Activated T-cell treated with anti-CD3 and anti-CD28 coated beads, Interleukin-2, amount 50 U/mL, for 24 hours (primary cell): Measurements from ENCODE around the gene PCDH8.

Source experiments
- DNase-seq: peaks from one replicate; pipeline ENCODE4 v3.0.0-alpha.2; 2020
- H3K27ac Mint-ChIP-seq: 2 replicates; pipeline ENCODE4 v1.8.0; 2020; ENCODE audit warnings: mild to moderate bottlenecking, mixed read lengths
- H3K27me3 Mint-ChIP-seq: 2 replicates; pipeline ENCODE4 v1.8.0; 2020; ENCODE audit warnings: mixed read lengths
- H3K36me3 Mint-ChIP-seq: 2 replicates; pipeline ENCODE4 v1.8.0; 2020; ENCODE audit warnings: low read depth, mixed read lengths
- H3K4me1 Mint-ChIP-seq: 2 replicates; pipeline ENCODE4 v1.8.0; 2020; ENCODE audit warnings: low read depth, mixed read lengths
- H3K4me3 Mint-ChIP-seq: 2 replicates; pipeline ENCODE4 v1.8.0; 2020; ENCODE audit warnings: mild to moderate bottlenecking, moderate library complexity, mixed read lengths
- H3K9me3 Mint-ChIP-seq: 2 replicates; pipeline ENCODE4 v1.8.0; 2020; ENCODE audit warnings: mixed read lengths

PCDH8 gene, protein sequence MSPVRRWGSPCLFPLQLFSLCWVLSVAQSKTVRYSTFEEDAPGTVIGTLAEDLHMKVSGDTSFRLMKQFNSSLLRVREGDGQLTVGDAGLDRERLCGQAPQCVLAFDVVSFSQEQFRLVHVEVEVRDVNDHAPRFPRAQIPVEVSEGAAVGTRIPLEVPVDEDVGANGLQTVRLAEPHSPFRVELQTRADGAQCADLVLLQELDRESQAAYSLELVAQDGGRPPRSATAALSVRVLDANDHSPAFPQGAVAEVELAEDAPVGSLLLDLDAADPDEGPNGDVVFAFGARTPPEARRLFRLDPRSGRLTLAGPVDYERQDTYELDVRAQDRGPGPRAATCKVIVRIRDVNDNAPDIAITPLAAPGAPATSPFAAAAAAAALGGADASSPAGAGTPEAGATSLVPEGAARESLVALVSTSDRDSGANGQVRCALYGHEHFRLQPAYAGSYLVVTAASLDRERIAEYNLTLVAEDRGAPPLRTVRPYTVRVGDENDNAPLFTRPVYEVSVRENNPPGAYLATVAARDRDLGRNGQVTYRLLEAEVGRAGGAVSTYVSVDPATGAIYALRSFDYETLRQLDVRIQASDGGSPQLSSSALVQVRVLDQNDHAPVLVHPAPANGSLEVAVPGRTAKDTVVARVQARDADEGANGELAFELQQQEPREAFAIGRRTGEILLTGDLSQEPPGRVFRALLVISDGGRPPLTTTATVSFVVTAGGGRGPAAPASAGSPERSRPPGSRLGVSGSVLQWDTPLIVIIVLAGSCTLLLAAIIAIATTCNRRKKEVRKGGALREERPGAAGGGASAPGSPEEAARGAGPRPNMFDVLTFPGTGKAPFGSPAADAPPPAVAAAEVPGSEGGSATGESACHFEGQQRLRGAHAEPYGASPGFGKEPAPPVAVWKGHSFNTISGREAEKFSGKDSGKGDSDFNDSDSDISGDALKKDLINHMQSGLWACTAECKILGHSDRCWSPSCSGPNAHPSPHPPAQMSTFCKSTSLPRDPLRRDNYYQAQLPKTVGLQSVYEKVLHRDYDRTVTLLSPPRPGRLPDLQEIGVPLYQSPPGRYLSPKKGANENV

DNA sequence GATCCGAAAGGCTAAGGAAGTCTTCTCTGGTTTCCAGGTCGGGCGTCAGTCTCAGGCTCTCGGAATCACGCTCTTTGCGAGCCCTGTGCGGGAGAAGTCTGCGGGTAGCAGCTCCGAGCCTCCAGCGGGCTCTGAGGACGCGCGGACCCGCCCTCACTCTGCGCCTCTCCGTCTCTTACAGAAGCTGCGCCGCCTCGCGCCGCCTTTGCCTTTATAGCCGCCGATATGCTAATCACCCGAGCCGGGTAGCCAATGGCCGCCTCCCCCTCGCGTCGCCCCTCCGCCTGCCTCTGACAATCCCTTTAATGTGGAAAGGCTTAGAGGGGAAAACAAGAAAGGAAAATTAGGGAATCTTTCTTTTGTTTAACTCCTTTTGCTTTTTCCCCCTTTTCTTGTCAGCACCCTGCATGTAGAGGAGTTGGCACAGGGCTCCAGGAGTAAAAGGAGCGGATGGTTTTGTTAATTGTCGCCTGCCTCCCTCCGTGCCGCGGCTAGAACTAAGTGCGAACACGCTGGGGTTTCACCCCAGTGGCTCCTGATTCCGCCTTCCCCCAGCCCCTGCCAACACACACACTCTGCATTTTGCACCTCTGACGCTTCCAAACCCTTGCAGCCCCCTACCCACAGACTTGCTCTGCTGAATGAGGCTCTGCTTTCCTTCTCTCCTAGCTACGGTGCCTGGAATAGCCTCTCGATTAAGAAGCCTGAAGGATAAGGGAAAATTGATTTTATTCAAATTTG is at the start of gene PCDH8:
PCDH8 (minus strand) TSS at position 186 of the 741 bp plus-strand sequence. CDS start 204 bp downstream, outside the sequence.
- H3K27me3 Mint-ChIP-seq = peaks cover 78% of the 10 kb centered on the region
- no peak for DNase-seq
- H3K36me3 Mint-ChIP-seq = no peaks in the 10 kb centered on the region
- H3K4me1 Mint-ChIP-seq = peaks cover 28% of the 10 kb centered on the region
- H3K27ac Mint-ChIP-seq = peak within 1 kb of the TSS; percentile 63
- no peak within 1 kb of the TSS for H3K4me3 Mint-ChIP-seq
- peaks cover 6% of the 10 kb centered on the region for H3K9me3 Mint-ChIP-seq

DNA sequence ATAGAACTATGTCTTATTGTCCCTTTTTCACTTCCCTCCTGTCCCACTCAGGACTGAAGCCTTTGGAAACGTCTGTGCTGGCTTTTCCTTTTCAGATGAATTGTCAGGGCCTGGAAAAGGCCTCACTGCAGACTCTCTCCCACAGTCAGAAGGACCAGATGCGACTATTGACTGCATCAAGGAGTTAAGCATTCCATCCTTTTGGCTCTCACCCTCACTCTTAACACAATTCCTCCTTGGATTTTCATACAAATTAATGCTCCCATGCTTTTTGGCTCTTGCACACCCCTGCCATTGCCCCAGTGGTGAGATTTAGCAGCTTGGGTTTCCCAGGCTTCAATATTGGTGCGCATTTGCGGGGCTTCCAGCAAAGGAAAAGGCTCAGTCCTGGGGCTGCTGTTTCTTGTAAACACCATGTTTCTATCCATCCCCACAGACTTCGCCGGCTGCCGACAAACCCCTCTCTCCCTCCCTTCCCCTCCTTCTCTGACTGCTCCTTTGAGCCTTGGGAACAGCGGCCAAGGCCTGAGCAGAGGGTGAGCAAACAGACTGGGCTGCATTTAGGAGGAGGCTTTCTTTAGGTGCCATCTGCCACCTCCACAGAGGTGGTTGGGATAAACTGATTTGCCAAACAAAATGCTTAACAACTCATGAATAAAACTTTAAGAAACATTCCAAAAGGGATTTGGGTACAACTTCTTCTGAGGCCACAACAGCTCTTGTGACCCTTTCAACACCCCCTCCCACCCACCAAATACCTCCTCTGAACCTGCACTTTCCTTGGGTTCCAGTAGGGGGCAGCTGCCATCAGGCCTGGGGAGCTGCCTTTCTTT is 48.6 kb upstream of the PCDH8 start:
- no peaks in the 10 kb centered on the region for H3K36me3 Mint-ChIP-seq
- H3K4me3 Mint-ChIP-seq = no peak overlapping the region
- H3K27ac Mint-ChIP-seq = no peak overlapping the region
- no peaks in the 10 kb centered on the region for H3K4me1 Mint-ChIP-seq
- H3K27me3 Mint-ChIP-seq = no peaks in the 10 kb centered on the region
- H3K9me3 Mint-ChIP-seq = no peaks in the 10 kb centered on the region
- DNase-seq = no peak

GRCh38 chr13:52894413-52894812 is 46.0 kb upstream of the PCDH8 start:
- Mint-ChIP-seq H3K4me1 (no peaks in the 10 kb centered on the region), H3K9me3 (no peaks in the 10 kb centered on the region), H3K27me3 (no peaks in the 10 kb centered on the region), H3K4me3 (no peak overlapping the region), H3K27ac (no peak overlapping the region), H3K36me3 (no peaks in the 10 kb centered on the region)
- no peak for DNase-seq

GRCh38 chr13:52892925-52893324 is 44.5 kb upstream of the PCDH8 start:
- no peak for DNase-seq

DNA sequence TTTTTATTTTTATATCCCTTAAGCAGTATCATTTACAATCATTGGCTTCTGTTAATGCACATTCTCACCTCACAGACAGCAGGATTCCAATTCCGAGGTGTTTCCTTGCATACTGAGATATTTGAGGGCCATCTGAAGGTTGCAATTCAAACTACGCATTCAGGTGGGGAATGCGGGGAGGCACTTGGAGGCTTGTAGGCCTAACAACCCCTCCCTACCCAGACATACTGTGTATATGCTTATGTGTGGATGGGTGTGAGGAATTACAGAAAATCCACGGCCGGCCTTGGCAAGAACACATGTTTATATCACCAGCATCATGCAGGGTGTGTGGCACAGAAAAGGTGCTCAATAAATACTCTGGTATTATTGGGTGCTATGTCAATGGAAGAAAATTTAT is 43.3 kb upstream of the PCDH8 start:
- no peaks in the 10 kb centered on the region for H3K36me3 Mint-ChIP-seq
- no peak overlapping the region for H3K4me3 Mint-ChIP-seq
- no peaks in the 10 kb centered on the region for H3K4me1 Mint-ChIP-seq
- H3K27me3 Mint-ChIP-seq = peaks cover 3% of the 10 kb centered on the region
- no peaks in the 10 kb centered on the region for H3K9me3 Mint-ChIP-seq
- H3K27ac Mint-ChIP-seq = no peak overlapping the region
- no peak for DNase-seq

More at GRCh38 chr13:52892925-52893324, 44.5 kb upstream of the PCDH8 start:
- Mint-ChIP-seq H3K9me3 (no peaks in the 10 kb centered on the region), H3K4me1 (no peaks in the 10 kb centered on the region), H3K27me3 (no peaks in the 10 kb centered on the region), H3K4me3 (no peak overlapping the region), H3K36me3 (no peaks in the 10 kb centered on the region), H3K27ac (no peak overlapping the region)

- Mint-ChIP-seq H3K4me3 (no peak overlapping the region), H3K36me3 (no peaks in the 10 kb centered on the region), H3K9me3 (no peaks in the 10 kb centered on the region), H3K27ac (no peak overlapping the region), H3K4me1 (no peaks in the 10 kb centered on the region), H3K27me3 (peaks cover 10% of the 10 kb centered on the region)
- no peak for DNase-seq
These were observed 38.7 kb upstream of the PCDH8 start for GRCh38 chr13:52887165-52887564.

- H3K9me3 Mint-ChIP-seq = no peaks in the 10 kb centered on the region
- no peak overlapping the region for H3K4me3 Mint-ChIP-seq
- peaks cover 12% of the 10 kb centered on the region for H3K27me3 Mint-ChIP-seq
- no peaks in the 10 kb centered on the region for H3K4me1 Mint-ChIP-seq
- H3K27ac Mint-ChIP-seq = no peak overlapping the region
- DNase-seq = no peak
- no peaks in the 10 kb centered on the region for H3K36me3 Mint-ChIP-seq
These were observed 36.7 kb upstream of the PCDH8 start for GRCh38 chr13:52885141-52885540.

GRCh38 chr13:52884429-52885010 is 36.1 kb upstream of the PCDH8 start:
- Mint-ChIP-seq H3K4me3 (no peak overlapping the region), H3K9me3 (no peaks in the 10 kb centered on the region), H3K27ac (no peak overlapping the region), H3K27me3 (peaks cover 15% of the 10 kb centered on the region), H3K36me3 (no peaks in the 10 kb centered on the region), H3K4me1 (no peaks in the 10 kb centered on the region)
- DNase-seq = no peak

DNA sequence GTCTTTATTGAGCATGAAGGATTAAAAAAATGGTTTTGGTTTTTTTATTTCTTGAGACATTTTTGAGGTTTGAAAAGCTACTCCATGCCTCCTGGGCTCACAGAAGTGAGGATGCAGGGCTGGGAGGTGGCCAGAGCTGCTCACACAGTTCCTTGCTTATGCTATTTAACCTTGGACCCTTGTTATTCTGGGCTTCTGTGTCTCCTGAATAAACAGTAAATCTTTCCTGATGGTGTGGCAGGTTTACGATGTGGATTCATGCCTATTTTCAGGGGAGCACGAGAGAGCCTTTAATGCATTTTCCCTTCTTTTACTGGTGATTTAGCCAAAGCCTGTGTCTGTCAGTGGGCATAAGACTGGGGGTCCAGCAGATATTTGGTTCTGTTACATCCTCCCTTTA is 34.3 kb upstream of the PCDH8 start:
- Mint-ChIP-seq H3K27me3 (peaks cover 24% of the 10 kb centered on the region), H3K27ac (no peak overlapping the region), H3K9me3 (peaks cover 3% of the 10 kb centered on the region), H3K36me3 (no peaks in the 10 kb centered on the region), H3K4me1 (no peaks in the 10 kb centered on the region), H3K4me3 (no peak overlapping the region)
- DNase-seq = no peak

DNA sequence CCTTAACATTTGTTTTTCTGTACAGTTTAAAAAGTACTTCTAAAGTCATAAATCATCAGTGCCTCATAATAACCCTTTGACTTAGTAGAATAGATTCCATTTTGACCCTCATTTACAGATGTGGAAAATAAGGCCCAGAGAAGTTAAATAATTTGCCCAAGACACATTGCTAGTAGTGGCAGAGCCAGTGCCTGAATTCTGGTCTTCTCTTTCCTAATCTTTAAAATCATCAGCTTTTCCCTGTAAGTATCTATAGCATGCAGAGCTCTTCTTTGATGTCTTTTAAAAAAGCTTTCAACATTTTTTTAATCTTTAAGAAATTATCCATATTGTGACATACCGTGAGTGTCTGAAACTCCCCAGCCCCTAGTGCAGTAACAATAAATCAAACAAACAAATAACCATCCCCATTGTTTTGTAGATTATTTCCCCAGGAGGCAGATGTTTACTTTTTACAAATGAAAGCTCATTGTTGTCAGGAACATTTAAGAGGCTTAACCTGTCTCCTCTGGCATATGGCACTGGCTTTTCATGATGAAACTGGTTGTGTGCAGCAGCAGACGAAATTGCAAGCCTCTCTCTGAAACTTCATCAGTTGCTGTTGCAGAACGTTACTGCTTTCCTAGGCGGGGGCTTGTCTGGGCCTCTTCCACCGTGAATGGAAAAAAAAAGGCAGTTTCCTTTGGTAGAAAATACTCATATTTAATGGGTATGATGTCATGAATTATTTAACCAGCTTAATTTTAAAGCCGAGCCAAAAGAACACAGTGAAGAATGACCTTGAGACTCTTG is 31.7 kb upstream of the PCDH8 start:
- Mint-ChIP-seq H3K27ac (no peak overlapping the region), H3K4me1 (no peaks in the 10 kb centered on the region), H3K9me3 (peaks cover 14% of the 10 kb centered on the region), H3K27me3 (peaks cover 24% of the 10 kb centered on the region), H3K4me3 (no peak overlapping the region), H3K36me3 (no peaks in the 10 kb centered on the region)
- DNase-seq = no peak

DNA sequence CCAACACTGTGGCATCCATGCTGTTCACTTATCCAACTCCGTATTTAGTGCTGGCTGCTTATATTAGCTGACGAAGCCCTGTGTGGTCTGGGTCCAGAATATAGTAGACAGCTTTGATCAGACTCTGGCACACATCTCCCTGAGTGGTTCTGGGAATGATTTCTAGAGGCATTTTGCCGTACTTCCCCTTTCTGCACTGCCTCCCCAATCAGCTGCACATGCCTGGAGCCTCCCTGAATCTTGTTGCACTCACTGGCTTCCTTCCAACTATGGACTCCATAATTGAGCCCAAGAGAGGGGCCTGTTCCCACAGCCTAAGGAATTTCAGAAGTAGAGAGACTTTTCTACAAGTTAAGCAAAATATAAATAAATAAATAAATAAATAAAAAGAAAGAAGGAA is 30.4 kb upstream of the PCDH8 start:
- H3K36me3 Mint-ChIP-seq = no peaks in the 10 kb centered on the region
- peaks cover 24% of the 10 kb centered on the region for H3K27me3 Mint-ChIP-seq
- H3K4me3 Mint-ChIP-seq = no peak overlapping the region
- H3K27ac Mint-ChIP-seq = no peak overlapping the region
- DNase-seq = no peak
- peaks cover 16% of the 10 kb centered on the region for H3K9me3 Mint-ChIP-seq
- H3K4me1 Mint-ChIP-seq = no peaks in the 10 kb centered on the region

GRCh38 chr13:52870143-52870542 is 21.7 kb upstream of the PCDH8 start:
- no peaks in the 10 kb centered on the region for H3K4me1 Mint-ChIP-seq
- H3K36me3 Mint-ChIP-seq = no peaks in the 10 kb centered on the region
- DNase-seq = no peak
- H3K27ac Mint-ChIP-seq = no peak overlapping the region
- peaks cover 23% of the 10 kb centered on the region for H3K27me3 Mint-ChIP-seq
- peaks cover 2% of the 10 kb centered on the region for H3K9me3 Mint-ChIP-seq
- H3K4me3 Mint-ChIP-seq = no peak overlapping the region

DNA sequence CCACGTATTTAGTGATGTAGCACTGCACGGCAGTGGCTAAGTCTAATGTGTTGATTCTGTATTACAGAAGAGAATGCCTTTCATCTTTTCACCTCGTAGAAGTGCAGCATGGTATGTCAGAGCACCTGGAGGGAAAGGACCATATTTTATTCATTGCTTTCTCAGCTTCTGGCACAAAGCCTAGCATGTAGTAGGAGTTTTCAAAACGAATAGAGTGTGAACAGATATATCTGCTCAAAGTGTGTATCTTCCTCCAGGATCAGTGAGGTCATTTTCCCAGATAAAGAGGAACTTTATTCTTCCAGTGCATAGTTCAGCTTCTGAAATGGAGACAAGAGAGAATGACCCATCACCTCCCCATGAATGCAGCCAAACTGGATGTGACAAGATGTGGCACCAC is 21.2 kb upstream of the PCDH8 start:
- no peaks in the 10 kb centered on the region for H3K4me1 Mint-ChIP-seq
- no peak for DNase-seq
- H3K4me3 Mint-ChIP-seq = no peak overlapping the region
- H3K36me3 Mint-ChIP-seq = no peaks in the 10 kb centered on the region
- H3K27me3 Mint-ChIP-seq = peaks cover 23% of the 10 kb centered on the region
- H3K27ac Mint-ChIP-seq = no peak overlapping the region
- no peaks in the 10 kb centered on the region for H3K9me3 Mint-ChIP-seq
